ENCODE results near the gene ABCC2. TPM values are rescaled to one million over a fixed set of nuclear protein-coding genes. Genes with fewer than 3 reads are reported as not detected.

Gene ABCC2
- total and polyA plus RNA-seq, 2 donors from 2014 or later, result 2.3 to 15.4 TPM

DNA sequence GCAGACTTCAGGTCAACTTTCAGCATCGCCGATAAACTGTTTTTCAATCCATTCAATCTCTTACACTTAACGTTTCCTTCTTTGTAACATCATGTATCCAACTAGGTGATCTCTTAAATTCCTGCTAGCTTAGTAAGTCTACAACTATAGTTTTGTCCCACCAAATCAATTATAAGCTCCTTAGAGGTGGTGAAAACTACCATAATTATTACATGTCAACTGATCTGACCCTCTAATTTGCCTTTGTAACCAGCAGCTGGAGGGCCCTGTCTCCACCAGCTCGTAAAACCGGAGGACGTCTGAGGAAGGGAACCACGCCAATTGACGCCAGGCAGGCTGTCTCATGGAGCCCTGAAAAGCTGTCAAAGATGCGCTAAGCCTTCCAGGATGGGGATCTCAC lies 113.4 kb downstream of the ABCC2 start:
- FAIRE-seq (no peak), DNase-seq (no peak)
- no peak overlapping the region for H3K4me3 ChIP-seq (ENCODE audit: low read length in 3 of 3)
- no peak overlapping the region for H3K27ac ChIP-seq (ENCODE audit: low read depth in 2 of 2, low read length in 2 of 2)
- no peak overlapping the region for H3K9ac ChIP-seq (ENCODE audit: low read length in 3 of 3)
- peaks cover 6 to 52% (median 34%) of the 10 kb centered on the region in 3 donors for H3K36me3 ChIP-seq (ENCODE audit: control insufficient read depth in 2 of 3, insufficient read depth in 3 of 3, low read length in 3 of 3)
- no peaks in the 10 kb centered on the region for H3K27me3 ChIP-seq (ENCODE audit: control insufficient read depth, insufficient read depth, low read length)
- intact Hi-C loops (cut with DNase I), result no loop called here
- TF ChIP-seq, protein P1, sequence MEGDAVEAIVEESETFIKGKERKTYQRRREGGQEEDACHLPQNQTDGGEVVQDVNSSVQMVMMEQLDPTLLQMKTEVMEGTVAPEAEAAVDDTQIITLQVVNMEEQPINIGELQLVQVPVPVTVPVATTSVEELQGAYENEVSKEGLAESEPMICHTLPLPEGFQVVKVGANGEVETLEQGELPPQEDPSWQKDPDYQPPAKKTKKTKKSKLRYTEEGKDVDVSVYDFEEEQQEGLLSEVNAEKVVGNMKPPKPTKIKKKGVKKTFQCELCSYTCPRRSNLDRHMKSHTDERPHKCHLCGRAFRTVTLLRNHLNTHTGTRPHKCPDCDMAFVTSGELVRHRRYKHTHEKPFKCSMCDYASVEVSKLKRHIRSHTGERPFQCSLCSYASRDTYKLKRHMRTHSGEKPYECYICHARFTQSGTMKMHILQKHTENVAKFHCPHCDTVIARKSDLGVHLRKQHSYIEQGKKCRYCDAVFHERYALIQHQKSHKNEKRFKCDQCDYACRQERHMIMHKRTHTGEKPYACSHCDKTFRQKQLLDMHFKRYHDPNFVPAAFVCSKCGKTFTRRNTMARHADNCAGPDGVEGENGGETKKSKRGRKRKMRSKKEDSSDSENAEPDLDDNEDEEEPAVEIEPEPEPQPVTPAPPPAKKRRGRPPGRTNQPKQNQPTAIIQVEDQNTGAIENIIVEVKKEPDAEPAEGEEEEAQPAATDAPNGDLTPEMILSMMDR (IDR thresholded peaks at IDR 0.05; ENCODE audit: borderline replicate concordance, extremely low read depth, insufficient read depth), result no peak
- no peaks in the 10 kb centered on the region for H3K4me1 ChIP-seq (ENCODE audit: control insufficient read depth in 2 of 3, insufficient read depth in 2 of 3, low read depth in 1 of 3, low read length in 3 of 3)
- no peaks in the 10 kb centered on the region for H3K9me3 ChIP-seq (ENCODE audit: control insufficient read depth in 2 of 3, insufficient read depth in 1 of 3, low read length in 3 of 3)

Other genes starting within 250 kb of the ABCC2 start
- gene NKX2-3, start 249.7 kb upstream of the ABCC2 start, total RNA-seq, result not detected
- not detected for gene NKX2-3, start 249.7 kb upstream of the ABCC2 start, polyA plus RNA-seq (ENCODE audit: insufficient read depth, low read depth, low replicate concordance)
- 43.0 TPM for gene SLC25A28, start 162.2 kb upstream of the ABCC2 start, total RNA-seq
- gene SLC25A28, start 162.2 kb upstream of the ABCC2 start, polyA plus RNA-seq (ENCODE audit: insufficient read depth, low read depth, low replicate concordance), result 57.1 TPM
- gene ENTPD7, start 123.1 kb upstream of the ABCC2 start, total RNA-seq, result 16.1 TPM
- gene ENTPD7, start 123.1 kb upstream of the ABCC2 start, polyA plus RNA-seq (ENCODE audit: insufficient read depth, low read depth, low replicate concordance), result 1.4 TPM
- 40.4 TPM for gene COX15, start 50.5 kb upstream of the ABCC2 start, total RNA-seq
- gene COX15, start 50.5 kb upstream of the ABCC2 start, polyA plus RNA-seq (ENCODE audit: insufficient read depth, low read depth, low replicate concordance), result 30.9 TPM
- 16.5 TPM for gene CUTC, start 50.4 kb upstream of the ABCC2 start, total RNA-seq
- 19.1 TPM for gene CUTC, start 50.4 kb upstream of the ABCC2 start, polyA plus RNA-seq (ENCODE audit: insufficient read depth, low read depth, low replicate concordance)
- gene DNMBP, start 227.3 kb downstream of the ABCC2 start, total RNA-seq, result 23.7 TPM
- 11.6 TPM for gene DNMBP, start 227.3 kb downstream of the ABCC2 start, polyA plus RNA-seq (ENCODE audit: insufficient read depth, low read depth, low replicate concordance)

Data from kidney (tissue), 14 donors.